Measurements from ENCODE around the gene USP2.
"Not testable (repeated sequence)": the region's sequence is repeated elsewhere in the genome, so short reads cannot be mapped to it uniquely, and the experiment has no call there.

Gene USP2

GRCh38 chr11:119414321-119414720, 32.8 kb upstream of the USP2 start:
- Histone ChIP-seq H3K4me1 (ENCODE audit: control insufficient read depth in 2 of 2, insufficient read depth in 2 of 2, low read length in 2 of 2) (no peaks in the 10 kb centered on the region), H3K27ac (ENCODE audit: low read depth in 2 of 2, low read length in 2 of 2) (no peak overlapping the region), H3K9ac (ENCODE audit: low read depth in 1 of 2, low read length in 2 of 2) (no peak overlapping the region), H3K9me3 (ENCODE audit: control insufficient read depth in 2 of 2, low read length in 2 of 2) (no peaks in the 10 kb centered on the region), H3K36me3 (ENCODE audit: control insufficient read depth in 2 of 2, insufficient read depth in 2 of 2, low read length in 2 of 2) (no peaks in the 10 kb centered on the region), H3K4me3 (ENCODE audit: low read length in 2 of 2) (no peak overlapping the region), H3K27me3 (ENCODE audit: control insufficient read depth in 2 of 2, insufficient read depth in 2 of 2, low read length in 2 of 2) (no peaks in the 10 kb centered on the region)

GRCh38 chr11:119412072-119412471, 30.6 kb upstream of the USP2 start:
- no peaks in the 10 kb centered on the region for H3K27me3 ChIP-seq (ENCODE audit: control insufficient read depth in 2 of 2, insufficient read depth in 2 of 2, low read length in 2 of 2)
- H3K36me3 ChIP-seq (ENCODE audit: control insufficient read depth in 2 of 2, insufficient read depth in 2 of 2, low read length in 2 of 2): no peaks in the 10 kb centered on the region
- no peak overlapping the region for H3K27ac ChIP-seq (ENCODE audit: low read depth in 2 of 2, low read length in 2 of 2)
- H3K9me3 ChIP-seq (ENCODE audit: control insufficient read depth in 2 of 2, low read length in 2 of 2): no peaks in the 10 kb centered on the region
- H3K9ac ChIP-seq (ENCODE audit: low read depth in 1 of 2, low read length in 2 of 2): no peak overlapping the region
- H3K4me1 ChIP-seq (ENCODE audit: control insufficient read depth in 2 of 2, insufficient read depth in 2 of 2, low read length in 2 of 2): no peaks in the 10 kb centered on the region
- H3K4me3 ChIP-seq (ENCODE audit: low read length in 2 of 2): no peak overlapping the region

- no peak overlapping the region for H3K9ac ChIP-seq (ENCODE audit: low read depth in 1 of 2, low read length in 2 of 2)
- no peak overlapping the region for H3K4me3 ChIP-seq (ENCODE audit: low read length in 2 of 2)
- H3K4me1 ChIP-seq (ENCODE audit: control insufficient read depth in 2 of 2, insufficient read depth in 2 of 2, low read length in 2 of 2): no peaks in the 10 kb centered on the region
- no peak overlapping the region for H3K27ac ChIP-seq (ENCODE audit: low read depth in 2 of 2, low read length in 2 of 2)
- no peaks in the 10 kb centered on the region for H3K9me3 ChIP-seq (ENCODE audit: control insufficient read depth in 2 of 2, low read length in 2 of 2)
- no peaks in the 10 kb centered on the region for H3K36me3 ChIP-seq (ENCODE audit: control insufficient read depth in 2 of 2, insufficient read depth in 2 of 2, low read length in 2 of 2)
- H3K27me3 ChIP-seq (ENCODE audit: control insufficient read depth in 2 of 2, insufficient read depth in 2 of 2, low read length in 2 of 2): no peaks in the 10 kb centered on the region
Observed at GRCh38 chr11:119410501-119410900, 29.0 kb upstream of the USP2 start.

- Histone ChIP-seq H3K4me3 (ENCODE audit: low read length in 2 of 2) (no peak overlapping the region), H3K9me3 (ENCODE audit: control insufficient read depth in 2 of 2, low read length in 2 of 2) (no peaks in the 10 kb centered on the region), H3K27ac (ENCODE audit: low read depth in 2 of 2, low read length in 2 of 2) (no peak overlapping the region), H3K4me1 (ENCODE audit: control insufficient read depth in 2 of 2, insufficient read depth in 2 of 2, low read length in 2 of 2) (no peaks in the 10 kb centered on the region), H3K9ac (ENCODE audit: low read depth in 1 of 2, low read length in 2 of 2) (no peak overlapping the region), H3K36me3 (ENCODE audit: control insufficient read depth in 2 of 2, insufficient read depth in 2 of 2, low read length in 2 of 2) (no peaks in the 10 kb centered on the region), H3K27me3 (ENCODE audit: control insufficient read depth in 2 of 2, insufficient read depth in 2 of 2, low read length in 2 of 2) (no peaks in the 10 kb centered on the region)
Observed at GRCh38 chr11:119409731-119410130, 28.2 kb upstream of the USP2 start.

GRCh38 chr11:119406005-119406404, 24.5 kb upstream of the USP2 start:
- H3K27me3 ChIP-seq (ENCODE audit: control insufficient read depth in 2 of 2, insufficient read depth in 2 of 2, low read length in 2 of 2): no peaks in the 10 kb centered on the region
- peaks cover 0 to 2% of the 10 kb centered on the region in 2 donors for H3K9me3 ChIP-seq (ENCODE audit: control insufficient read depth in 2 of 2, low read length in 2 of 2)
- H3K9ac ChIP-seq (ENCODE audit: low read depth in 1 of 2, low read length in 2 of 2): no peak overlapping the region
- no peaks in the 10 kb centered on the region for H3K36me3 ChIP-seq (ENCODE audit: control insufficient read depth in 2 of 2, insufficient read depth in 2 of 2, low read length in 2 of 2)
- no peak overlapping the region for H3K27ac ChIP-seq (ENCODE audit: low read depth in 2 of 2, low read length in 2 of 2)
- H3K4me3 ChIP-seq (ENCODE audit: low read length in 2 of 2): no peak overlapping the region
- no peaks in the 10 kb centered on the region for H3K4me1 ChIP-seq (ENCODE audit: control insufficient read depth in 2 of 2, insufficient read depth in 2 of 2, low read length in 2 of 2)

- not testable (repeated sequence) for H3K27me3 ChIP-seq (ENCODE audit: control insufficient read depth in 2 of 2, insufficient read depth in 2 of 2, low read length in 2 of 2); H3K4me3 ChIP-seq (ENCODE audit: low read length in 2 of 2); H3K36me3 ChIP-seq (ENCODE audit: control insufficient read depth in 2 of 2, insufficient read depth in 2 of 2, low read length in 2 of 2); H3K9ac ChIP-seq (ENCODE audit: low read depth in 1 of 2, low read length in 2 of 2); H3K27ac ChIP-seq (ENCODE audit: low read depth in 2 of 2, low read length in 2 of 2); H3K9me3 ChIP-seq (ENCODE audit: control insufficient read depth in 2 of 2, low read length in 2 of 2); H3K4me1 ChIP-seq (ENCODE audit: control insufficient read depth in 2 of 2, insufficient read depth in 2 of 2, low read length in 2 of 2)
Observed at GRCh38 chr11:119405448-119405847, 24.0 kb upstream of the USP2 start.

GRCh38 chr11:119404872-119405271, 23.4 kb upstream of the USP2 start:
- Histone ChIP-seq H3K27ac (ENCODE audit: low read depth in 2 of 2, low read length in 2 of 2) (no peak overlapping the region), H3K27me3 (ENCODE audit: control insufficient read depth in 2 of 2, insufficient read depth in 2 of 2, low read length in 2 of 2) (no peaks in the 10 kb centered on the region), H3K4me1 (ENCODE audit: control insufficient read depth in 2 of 2, insufficient read depth in 2 of 2, low read length in 2 of 2) (no peaks in the 10 kb centered on the region), H3K9ac (ENCODE audit: low read depth in 1 of 2, low read length in 2 of 2) (no peak overlapping the region), H3K4me3 (ENCODE audit: low read length in 2 of 2) (no peak overlapping the region), H3K9me3 (ENCODE audit: control insufficient read depth in 2 of 2, low read length in 2 of 2) (peaks cover 2 to 5% of the 10 kb centered on the region in 2 donors), H3K36me3 (ENCODE audit: control insufficient read depth in 2 of 2, insufficient read depth in 2 of 2, low read length in 2 of 2) (no peaks in the 10 kb centered on the region)

GRCh38 chr11:119403021-119403420, 21.5 kb upstream of the USP2 start:
- Histone ChIP-seq H3K27me3 (ENCODE audit: control insufficient read depth in 2 of 2, insufficient read depth in 2 of 2, low read length in 2 of 2) (no peaks in the 10 kb centered on the region), H3K36me3 (ENCODE audit: control insufficient read depth in 2 of 2, insufficient read depth in 2 of 2, low read length in 2 of 2) (no peaks in the 10 kb centered on the region), H3K27ac (ENCODE audit: low read depth in 2 of 2, low read length in 2 of 2) (no peak overlapping the region), H3K4me1 (ENCODE audit: control insufficient read depth in 2 of 2, insufficient read depth in 2 of 2, low read length in 2 of 2) (no peaks in the 10 kb centered on the region), H3K9ac (ENCODE audit: low read depth in 1 of 2, low read length in 2 of 2) (no peak overlapping the region), H3K9me3 (ENCODE audit: control insufficient read depth in 2 of 2, low read length in 2 of 2) (peaks cover 2 to 5% of the 10 kb centered on the region in 2 donors), H3K4me3 (ENCODE audit: low read length in 2 of 2) (no peak overlapping the region)

- no peaks in the 10 kb centered on the region for H3K27me3 ChIP-seq (ENCODE audit: control insufficient read depth in 2 of 2, insufficient read depth in 2 of 2, low read length in 2 of 2)
- no peak overlapping the region for H3K27ac ChIP-seq (ENCODE audit: low read depth in 2 of 2, low read length in 2 of 2)
- H3K9me3 ChIP-seq (ENCODE audit: control insufficient read depth in 2 of 2, low read length in 2 of 2): peaks cover 2 to 5% of the 10 kb centered on the region in 2 donors
- no peaks in the 10 kb centered on the region for H3K36me3 ChIP-seq (ENCODE audit: control insufficient read depth in 2 of 2, insufficient read depth in 2 of 2, low read length in 2 of 2)
- no peaks in the 10 kb centered on the region for H3K4me1 ChIP-seq (ENCODE audit: control insufficient read depth in 2 of 2, insufficient read depth in 2 of 2, low read length in 2 of 2)
- H3K4me3 ChIP-seq (ENCODE audit: low read length in 2 of 2): no peak overlapping the region
- no peak overlapping the region for H3K9ac ChIP-seq (ENCODE audit: low read depth in 1 of 2, low read length in 2 of 2)
Observed at GRCh38 chr11:119402470-119402869, 21.0 kb upstream of the USP2 start.

- H3K9ac ChIP-seq (ENCODE audit: low read depth in 1 of 2, low read length in 2 of 2): no peak overlapping the region
- H3K4me1 ChIP-seq (ENCODE audit: control insufficient read depth in 2 of 2, insufficient read depth in 2 of 2, low read length in 2 of 2): no peaks in the 10 kb centered on the region
- H3K36me3 ChIP-seq (ENCODE audit: control insufficient read depth in 2 of 2, insufficient read depth in 2 of 2, low read length in 2 of 2): no peaks in the 10 kb centered on the region
- H3K9me3 ChIP-seq (ENCODE audit: control insufficient read depth in 2 of 2, low read length in 2 of 2): peaks cover 2 to 5% of the 10 kb centered on the region in 2 donors
- H3K4me3 ChIP-seq (ENCODE audit: low read length in 2 of 2): no peak overlapping the region
- no peak overlapping the region for H3K27ac ChIP-seq (ENCODE audit: low read depth in 2 of 2, low read length in 2 of 2)
- H3K27me3 ChIP-seq (ENCODE audit: control insufficient read depth in 2 of 2, insufficient read depth in 2 of 2, low read length in 2 of 2): no peaks in the 10 kb centered on the region
Observed at GRCh38 chr11:119400860-119401259, 19.4 kb upstream of the USP2 start.

GRCh38 chr11:119397740-119398139, 16.2 kb upstream of the USP2 start:
- no peaks in the 10 kb centered on the region for H3K36me3 ChIP-seq (ENCODE audit: control insufficient read depth in 2 of 2, insufficient read depth in 2 of 2, low read length in 2 of 2)
- H3K9me3 ChIP-seq (ENCODE audit: control insufficient read depth in 2 of 2, low read length in 2 of 2): peaks cover 2 to 5% of the 10 kb centered on the region in 2 donors
- H3K9ac ChIP-seq (ENCODE audit: low read depth in 1 of 2, low read length in 2 of 2): no peak overlapping the region
- H3K27ac ChIP-seq (ENCODE audit: low read depth in 2 of 2, low read length in 2 of 2): no peak overlapping the region
- H3K4me1 ChIP-seq (ENCODE audit: control insufficient read depth in 2 of 2, insufficient read depth in 2 of 2, low read length in 2 of 2): no peaks in the 10 kb centered on the region
- no peaks in the 10 kb centered on the region for H3K27me3 ChIP-seq (ENCODE audit: control insufficient read depth in 2 of 2, insufficient read depth in 2 of 2, low read length in 2 of 2)
- no peak overlapping the region for H3K4me3 ChIP-seq (ENCODE audit: low read length in 2 of 2)
